Muscle of leg (tissue), 11 donors: Measurements from ENCODE around the gene DNAJB6. TPM values are rescaled to one million over a fixed set of nuclear protein-coding genes. Genes with fewer than 3 reads are reported as not detected.

Experiments
- DNase-seq: peaks from one replicate; pipeline ENCODE4 v3.0.0; 2013
- H3K27ac ChIP-seq: one replicate; pipeline ENCODE4 v1.5.1; 2013; ENCODE audit warnings: mild to moderate bottlenecking, low read length, control low read depth
- H3K27me3 ChIP-seq: one replicate; pipeline ENCODE4 v1.6.1; 2013; ENCODE audit warnings: low read length; ENCODE audit not compliant: control insufficient read depth, insufficient read depth
- H3K36me3 ChIP-seq: one replicate; pipeline ENCODE4 v1.6.1; 2013; ENCODE audit warnings: low read length; ENCODE audit not compliant: control insufficient read depth, insufficient read depth
- H3K4me1 ChIP-seq: one replicate; pipeline ENCODE4 v1.6.1; 2013; ENCODE audit warnings: low read length; ENCODE audit not compliant: control insufficient read depth, insufficient read depth
- H3K4me3 ChIP-seq: one replicate; pipeline ENCODE4 v1.5.1; 2013; ENCODE audit warnings: low read length, control low read depth
- H3K9me3 ChIP-seq: replicated peaks from 2 replicates; pipeline ENCODE4 v1.6.1; 2013; ENCODE audit warnings: low read depth, low read length; ENCODE audit not compliant: control insufficient read depth
- WGBS: methylation state at CpG from one replicate; pipeline ENCODE4 v1.1.5; 2013; ENCODE audit warnings: missing lambda C conversion rate; ENCODE audit not compliant: insufficient coverage; 5-methylcytosine and 5-hydroxymethylcytosine counted together
- polyA plus RNA-seq, 8 donors: library from polyadenylated mRNA; unstranded; fragments of 120-200 nt; gene quantifications; one replicate each; pipeline versions ENCODE4 v1.2.1 to v1.2.3, GENCODE V29; 2013; ENCODE audit warnings: inconsistent platforms in 1 of 8, low replicate concordance in 1 of 8; ENCODE audit not compliant: insufficient read length in 8 of 8, insufficient read depth in 1 of 8
- total RNA-seq: library from RNA; stranded (reverse); fragments of 120-200 nt; gene quantifications from one replicate; pipeline ENCODE4 v1.2.4, GENCODE V29; 2013

The DNAJB6 gene
- total and polyA plus RNA-seq, 9 donors = 76.1 to 137 (median 121) TPM

DNA sequence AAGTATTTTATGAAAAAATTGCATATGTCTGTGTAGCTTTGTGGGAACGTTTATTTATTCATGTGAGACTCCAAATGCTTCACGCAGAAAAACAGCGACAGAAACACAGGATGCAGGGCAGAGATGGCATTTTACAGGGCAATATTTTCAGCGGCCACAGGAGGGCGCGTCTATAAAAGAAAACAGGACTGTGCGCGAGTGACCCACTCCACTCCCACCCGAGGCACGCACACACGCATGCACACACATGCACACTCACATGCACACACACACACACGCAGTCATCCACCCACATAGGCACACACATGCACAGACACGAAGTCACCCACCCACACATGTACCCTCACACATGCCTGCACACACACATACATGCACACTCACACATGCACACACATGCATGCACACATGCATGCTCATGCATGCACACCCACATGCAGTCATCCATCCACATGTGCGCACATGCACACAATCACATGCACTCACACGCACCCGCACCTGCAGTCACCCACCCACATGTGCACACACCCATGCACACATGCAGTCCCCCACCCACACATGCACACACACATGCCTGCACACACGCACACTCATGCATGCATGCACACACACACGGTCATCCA, 96.3 kb downstream of the DNAJB6 start:
- H3K4me1 ChIP-seq = peaks cover 16% of the 10 kb centered on the region
- peak; percentile 40 for DNase-seq
- WGBS = 28% methylated on average over 17 of the region's 18 CpGs
- no peaks in the 10 kb centered on the region for H3K9me3 ChIP-seq
- no peak overlapping the region for H3K4me3 ChIP-seq
- no peaks in the 10 kb centered on the region for H3K27me3 ChIP-seq
- H3K27ac ChIP-seq = no peak overlapping the region
- H3K36me3 ChIP-seq = no peaks in the 10 kb centered on the region

DNA sequence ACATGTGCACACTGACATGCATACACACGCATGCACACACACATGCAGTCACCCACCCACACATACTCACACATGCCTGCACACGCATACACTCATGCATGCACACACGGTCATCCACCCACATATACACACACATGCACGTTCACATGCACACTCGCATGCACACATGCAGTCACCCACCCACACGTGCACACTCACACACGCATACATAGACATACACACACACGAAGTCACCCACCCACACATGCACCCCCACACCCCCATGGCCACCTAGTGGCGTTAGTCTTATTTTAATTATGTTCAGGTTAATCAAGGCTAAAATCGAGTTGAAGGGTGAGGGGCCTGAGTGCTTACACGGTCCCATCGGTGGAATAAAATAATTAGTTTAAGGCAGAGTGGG, 96.8 kb downstream of the DNAJB6 start:
- Histone ChIP-seq H3K9me3 (no peaks in the 10 kb centered on the region), H3K4me3 (no peak overlapping the region), H3K27ac (no peak overlapping the region), H3K27me3 (no peaks in the 10 kb centered on the region), H3K36me3 (no peaks in the 10 kb centered on the region), H3K4me1 (peaks cover 12% of the 10 kb centered on the region)
- WGBS = 96% methylated on average over 7 of the region's 12 CpGs
- no peak for DNase-seq

DNA sequence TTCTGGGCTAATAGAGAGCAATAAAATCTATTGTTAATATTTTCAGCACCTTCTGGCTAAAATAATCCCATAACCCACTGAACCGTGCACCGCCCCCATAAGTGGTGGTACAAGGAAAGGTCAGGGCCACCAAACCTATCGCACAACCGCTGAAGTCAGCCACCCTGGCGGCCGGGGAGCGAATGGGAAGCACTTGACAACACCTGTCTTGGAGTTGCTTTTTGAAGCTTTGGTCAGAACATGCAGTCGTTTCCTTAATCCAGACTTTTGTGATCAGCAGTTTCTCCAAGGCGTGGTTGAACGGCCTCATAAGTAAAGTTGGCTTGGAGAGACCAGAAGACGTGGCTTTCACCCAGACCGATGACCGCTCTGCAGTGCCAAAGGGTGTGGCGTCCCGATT, 97.4 kb downstream of the DNAJB6 start:
- WGBS = 86% methylated on average over 12 of the region's 15 CpGs
- Histone ChIP-seq H3K9me3 (no peaks in the 10 kb centered on the region), H3K4me3 (no peak overlapping the region), H3K36me3 (no peaks in the 10 kb centered on the region), H3K4me1 (peaks cover 6% of the 10 kb centered on the region), H3K27me3 (no peaks in the 10 kb centered on the region), H3K27ac (no peak overlapping the region)
- no peak for DNase-seq

DNA sequence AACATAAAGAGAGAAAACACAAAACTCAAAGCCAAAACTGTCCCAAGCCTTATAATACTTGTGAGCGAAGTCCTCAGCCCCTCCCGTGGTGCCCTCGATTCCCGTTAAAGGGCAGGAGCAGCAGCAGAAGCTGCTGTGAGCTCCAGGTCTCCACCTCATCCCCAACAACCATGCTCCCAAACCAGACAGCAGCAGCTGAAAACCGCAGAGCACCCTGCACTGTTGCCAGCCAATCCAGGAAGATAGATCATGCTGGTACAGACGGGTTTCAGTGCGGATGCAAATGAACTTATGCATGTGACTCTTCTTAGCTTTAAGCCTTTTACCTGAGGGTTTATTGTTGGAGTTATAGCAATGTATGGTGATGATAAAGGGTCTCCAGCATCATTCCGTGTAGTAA, 97.9 kb downstream of the DNAJB6 start:
- no peaks in the 10 kb centered on the region for H3K36me3 ChIP-seq
- H3K27ac ChIP-seq = no peak overlapping the region
- DNase-seq = no peak
- WGBS = 56% methylated on average over 5 of the region's 8 CpGs
- peaks cover 5% of the 10 kb centered on the region for H3K4me1 ChIP-seq
- no peaks in the 10 kb centered on the region for H3K9me3 ChIP-seq
- H3K27me3 ChIP-seq = no peaks in the 10 kb centered on the region
- no peak overlapping the region for H3K4me3 ChIP-seq

DNA sequence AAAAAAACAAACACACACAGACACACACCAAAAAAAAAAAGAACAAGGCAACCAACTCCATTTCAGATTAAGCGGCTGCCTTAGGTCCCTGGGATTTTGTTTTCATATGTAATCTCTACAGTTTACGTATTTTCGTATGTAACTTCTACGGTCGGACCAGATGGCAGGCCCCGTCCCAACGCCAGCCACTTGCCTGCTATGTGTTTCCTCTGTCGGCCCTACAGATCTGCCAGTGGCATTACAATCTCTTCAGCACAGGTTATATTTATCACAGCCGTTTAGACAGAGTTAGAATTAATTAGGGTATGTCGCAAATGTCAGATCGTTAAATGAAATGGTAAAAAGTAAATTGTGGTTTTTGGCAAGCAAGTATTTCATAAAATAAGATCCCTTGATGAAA, 99.3 kb downstream of the DNAJB6 start:
- H3K27ac ChIP-seq = no peak overlapping the region
- H3K4me3 ChIP-seq = no peak overlapping the region
- no peaks in the 10 kb centered on the region for H3K27me3 ChIP-seq
- H3K4me1 ChIP-seq = peaks cover 5% of the 10 kb centered on the region
- no peaks in the 10 kb centered on the region for H3K9me3 ChIP-seq
- 77% methylated on average over 5 of the region's 11 CpGs for WGBS
- DNase-seq = no peak
- H3K36me3 ChIP-seq = no peaks in the 10 kb centered on the region

- Histone ChIP-seq H3K36me3 (no peaks in the 10 kb centered on the region), H3K27me3 (no peaks in the 10 kb centered on the region), H3K27ac (no peak overlapping the region), H3K9me3 (no peaks in the 10 kb centered on the region), H3K4me3 (no peak overlapping the region), H3K4me1 (peaks cover 5% of the 10 kb centered on the region)
- WGBS = 52% methylated on average over 12 of the region's 13 CpGs
- DNase-seq = no peak
Observed at GRCh38 chr7:157436763-157437480, 100.1 kb downstream of the DNAJB6 start.

DNA sequence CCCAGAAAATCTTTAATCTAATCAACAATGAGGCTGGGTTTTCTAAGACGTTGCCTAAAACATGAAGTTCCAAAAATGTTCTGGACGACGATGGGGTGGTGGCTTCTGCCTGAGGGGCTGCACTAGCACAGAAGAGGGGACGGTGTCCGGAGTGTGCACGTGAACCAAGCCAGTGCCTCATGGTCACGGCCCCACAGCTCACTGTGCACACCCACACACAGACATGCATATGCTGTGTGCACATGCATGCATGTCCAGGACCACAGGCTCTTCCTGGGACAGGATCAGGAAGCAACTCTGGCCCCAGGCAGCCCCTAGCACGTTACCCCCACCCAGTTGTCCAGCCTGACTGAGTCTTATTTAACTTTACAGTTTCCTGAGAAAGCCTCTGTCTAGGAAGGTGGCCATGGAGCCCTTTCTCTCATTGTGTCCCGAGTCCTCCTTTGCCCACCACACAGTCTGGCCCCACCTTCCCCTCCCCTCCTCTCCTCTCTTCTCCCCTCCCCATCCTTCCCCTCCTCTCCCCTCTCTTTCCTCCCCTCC, 100.8 kb downstream of the DNAJB6 start:
- Histone ChIP-seq H3K4me1 (peaks cover 2% of the 10 kb centered on the region), H3K27me3 (no peaks in the 10 kb centered on the region), H3K4me3 (no peak overlapping the region), H3K36me3 (no peaks in the 10 kb centered on the region), H3K27ac (no peak overlapping the region), H3K9me3 (no peaks in the 10 kb centered on the region)
- WGBS = 68% methylated on average over 7 of the region's 9 CpGs
- no peak for DNase-seq

- no peak for DNase-seq
- H3K27ac ChIP-seq = no peak overlapping the region
- no peaks in the 10 kb centered on the region for H3K36me3 ChIP-seq
- H3K4me1 ChIP-seq = no peaks in the 10 kb centered on the region
- no peaks in the 10 kb centered on the region for H3K9me3 ChIP-seq
- no peaks in the 10 kb centered on the region for H3K27me3 ChIP-seq
- 74% methylated on average over 17 of the region's 18 CpGs for whole genome bisulfite sequencing
- H3K4me3 ChIP-seq = no peak overlapping the region
Observed at GRCh38 chr7:157438121-157439025, 101.6 kb downstream of the DNAJB6 start.

GRCh38 chr7:157439149-157439548, 102.3 kb downstream of the DNAJB6 start:
- no peak for DNase-seq

DNA sequence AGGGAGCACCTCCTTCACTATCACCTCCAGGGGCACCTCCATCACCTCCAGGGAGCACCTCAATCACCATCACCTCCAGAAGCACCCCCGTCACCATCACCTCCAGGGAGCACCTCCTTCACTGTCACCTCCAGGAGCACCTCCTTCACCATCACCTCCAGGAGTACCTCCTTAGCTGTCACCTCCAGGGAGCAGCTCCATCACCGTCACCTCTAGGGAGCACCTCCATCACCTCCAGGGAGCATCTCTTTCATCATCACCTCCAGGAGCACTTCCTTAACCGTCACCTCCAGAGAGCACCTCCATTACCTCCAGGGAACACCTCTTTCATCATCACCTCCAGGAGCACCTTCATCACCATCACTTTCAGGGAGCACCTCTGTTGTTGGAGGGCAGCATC, 103.0 kb downstream of the DNAJB6 start:
- Histone ChIP-seq H3K9me3 (no peaks in the 10 kb centered on the region), H3K4me1 (no peaks in the 10 kb centered on the region), H3K27me3 (no peaks in the 10 kb centered on the region), H3K36me3 (no peaks in the 10 kb centered on the region), H3K4me3 (no peak overlapping the region), H3K27ac (no peak overlapping the region)
- 57% methylated on average over 3 of the region's 3 CpGs for WGBS
- DNase-seq = no peak

More at GRCh38 chr7:157439149-157439548, 102.3 kb downstream of the DNAJB6 start:
- Histone ChIP-seq H3K36me3 (no peaks in the 10 kb centered on the region), H3K27ac (no peak overlapping the region), H3K4me3 (no peak overlapping the region), H3K4me1 (no peaks in the 10 kb centered on the region), H3K9me3 (no peaks in the 10 kb centered on the region), H3K27me3 (no peaks in the 10 kb centered on the region)
- WGBS = 94% methylated on average over 6 of the region's 6 CpGs
